HG02884 (cell line): ENCODE data around the gene PARP8.
A peak's percentile ranks its signal among the peaks of the same experiment; 100 is the strongest.
"Not testable (repeated sequence)": the region's sequence is repeated elsewhere in the genome, so short reads cannot be mapped to it uniquely, and the experiment has no call there.

Experiments used
- ATAC-seq: cut with Tn5 transposase; IDR thresholded peaks from one replicate; pipeline ENCODE4 v1.9.1; 2021; ENCODE audit warnings: mild to moderate bottlenecking, moderate library complexity; ENCODE audit not compliant: unreplicated experiment

Gene PARP8

GRCh38 chr5:50666261-50667022 lies at the start of gene PARP8:
TSS of gene PARP8 (plus strand) at chr5:50666637. CDS start at chr5:50667096, 459 bp downstream.
- ATAC-seq, result no peak

- no peak for ATAC-seq
Observed at GRCh38 chr5:50623666-50624065, 42.8 kb upstream of the PARP8 start.

GRCh38 chr5:50634866-50635265 lies 31.6 kb upstream of the PARP8 start:
- not testable (repeated sequence) for ATAC-seq

- ATAC-seq, result not testable (repeated sequence)
Observed at GRCh38 chr5:50637576-50637975, 28.9 kb upstream of the PARP8 start.

- no peak for ATAC-seq
Observed at GRCh38 chr5:50646591-50646990, 19.8 kb upstream of the PARP8 start.

GRCh38 chr5:50647726-50648125 lies 18.7 kb upstream of the PARP8 start:
- no peak for ATAC-seq

GRCh38 chr5:50653946-50654345 lies 12.5 kb upstream of the PARP8 start:
- peak; percentile 99 for ATAC-seq

GRCh38 chr5:50655067-50655809 lies 11.2 kb upstream of the PARP8 start:
- ATAC-seq, result no peak

- no peak for ATAC-seq
Observed at GRCh38 chr5:50655810-50656205, 10.6 kb upstream of the PARP8 start.

GRCh38 chr5:50657044-50657443 lies 9.4 kb upstream of the PARP8 start:
- no peak for ATAC-seq

GRCh38 chr5:50658246-50658645 lies 8.2 kb upstream of the PARP8 start:
- no peak for ATAC-seq

GRCh38 chr5:50663636-50664035 lies 2.8 kb upstream of the PARP8 start:
- no peak for ATAC-seq

GRCh38 chr5:50665091-50665490 lies 1.3 kb upstream of the PARP8 start:
- no peak for ATAC-seq

GRCh38 chr5:50665761-50666202 lies 655 bp upstream of the PARP8 start:
- not testable (repeated sequence) for ATAC-seq

GRCh38 chr5:50667023-50667652 lies 701 bp downstream of the PARP8 start:
- ATAC-seq, result peak; percentile 33

- peak; percentile 80 for ATAC-seq
Observed at GRCh38 chr5:50667653-50668595, 1.5 kb downstream of the PARP8 start.

GRCh38 chr5:50668636-50669035 lies 2.2 kb downstream of the PARP8 start:
- not testable (repeated sequence) for ATAC-seq

GRCh38 chr5:50672663-50673062 lies 6.2 kb downstream of the PARP8 start:
- no peak for ATAC-seq

GRCh38 chr5:50673444-50673843 lies 7.0 kb downstream of the PARP8 start:
- ATAC-seq, result not testable (repeated sequence)

GRCh38 chr5:50675385-50675784 lies 8.9 kb downstream of the PARP8 start:
- ATAC-seq, result no peak
